Cardiac fibroblast (primary cell): ENCODE data around the gene SLC37A2.
A peak's percentile ranks its signal among the peaks of the same experiment; 100 is the strongest.

ENCODE experiments used
- DNase-seq, 2 donors: peaks; one replicate each; pipeline versions ENCODE4 v3.0.0 to v3.0.0-alpha.2; 2010; ENCODE audit warnings: low read depth in 2 of 2
- H3K4me3 ChIP-seq, 2 donors: replicated peaks in 1 of 2; 1 replicate in 1 of 2; 2 replicates in 1 of 2; pipeline ENCODE4 v1.5.1; 2011; ENCODE audit warnings: low read depth in 2 of 2, low read length in 2 of 2, mild to moderate bottlenecking in 2 of 2, moderate library complexity in 1 of 2
- TF ChIP-seq, protein P1 (sequence below): IDR thresholded peaks from one replicate; pipeline ENCODE4 v1.5.1; 2011; ENCODE audit warnings: low read depth, mild to moderate bottlenecking, low read length, inconsistent platforms

Gene SLC37A2

GRCh38 chr11:125132071-125132470 lies 69.0 kb downstream of the SLC37A2 start:
- peak; percentile 6 to 18 for DNase-seq
- TF ChIP-seq, protein P1, sequence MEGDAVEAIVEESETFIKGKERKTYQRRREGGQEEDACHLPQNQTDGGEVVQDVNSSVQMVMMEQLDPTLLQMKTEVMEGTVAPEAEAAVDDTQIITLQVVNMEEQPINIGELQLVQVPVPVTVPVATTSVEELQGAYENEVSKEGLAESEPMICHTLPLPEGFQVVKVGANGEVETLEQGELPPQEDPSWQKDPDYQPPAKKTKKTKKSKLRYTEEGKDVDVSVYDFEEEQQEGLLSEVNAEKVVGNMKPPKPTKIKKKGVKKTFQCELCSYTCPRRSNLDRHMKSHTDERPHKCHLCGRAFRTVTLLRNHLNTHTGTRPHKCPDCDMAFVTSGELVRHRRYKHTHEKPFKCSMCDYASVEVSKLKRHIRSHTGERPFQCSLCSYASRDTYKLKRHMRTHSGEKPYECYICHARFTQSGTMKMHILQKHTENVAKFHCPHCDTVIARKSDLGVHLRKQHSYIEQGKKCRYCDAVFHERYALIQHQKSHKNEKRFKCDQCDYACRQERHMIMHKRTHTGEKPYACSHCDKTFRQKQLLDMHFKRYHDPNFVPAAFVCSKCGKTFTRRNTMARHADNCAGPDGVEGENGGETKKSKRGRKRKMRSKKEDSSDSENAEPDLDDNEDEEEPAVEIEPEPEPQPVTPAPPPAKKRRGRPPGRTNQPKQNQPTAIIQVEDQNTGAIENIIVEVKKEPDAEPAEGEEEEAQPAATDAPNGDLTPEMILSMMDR = no peak
- no peak overlapping the region for H3K4me3 ChIP-seq

- TF ChIP-seq, protein P1 = no peak
- DNase-seq = no peak
These were observed 69.5 kb downstream of the SLC37A2 start for GRCh38 chr11:125132596-125132995.

DNA sequence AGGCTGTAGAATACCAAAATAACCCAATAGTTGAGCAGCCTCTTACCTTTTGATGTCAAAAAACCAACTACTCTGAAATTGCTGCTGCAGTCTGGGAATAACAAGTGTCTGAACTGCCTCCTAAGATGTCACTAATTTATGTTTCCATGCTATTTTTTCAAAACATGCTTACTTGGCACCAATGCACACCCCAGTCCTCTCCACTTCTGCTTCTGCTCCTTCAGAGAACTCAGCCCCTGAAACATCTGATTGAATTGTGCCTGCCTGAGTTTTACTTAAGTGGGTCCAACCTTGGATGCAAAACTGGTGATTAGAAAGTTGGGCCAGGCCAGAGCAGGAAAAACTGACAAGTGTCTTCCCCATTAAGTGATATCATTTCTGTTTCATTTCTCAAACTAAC lies 72.9 kb downstream of the SLC37A2 start:
- TF ChIP-seq, protein P1 = no peak
- no peak for DNase-seq
- no peak overlapping the region for H3K4me3 ChIP-seq

More at GRCh38 chr11:125132596-125132995, 69.5 kb downstream of the SLC37A2 start:
- H3K4me3 ChIP-seq = no peak overlapping the region

DNA sequence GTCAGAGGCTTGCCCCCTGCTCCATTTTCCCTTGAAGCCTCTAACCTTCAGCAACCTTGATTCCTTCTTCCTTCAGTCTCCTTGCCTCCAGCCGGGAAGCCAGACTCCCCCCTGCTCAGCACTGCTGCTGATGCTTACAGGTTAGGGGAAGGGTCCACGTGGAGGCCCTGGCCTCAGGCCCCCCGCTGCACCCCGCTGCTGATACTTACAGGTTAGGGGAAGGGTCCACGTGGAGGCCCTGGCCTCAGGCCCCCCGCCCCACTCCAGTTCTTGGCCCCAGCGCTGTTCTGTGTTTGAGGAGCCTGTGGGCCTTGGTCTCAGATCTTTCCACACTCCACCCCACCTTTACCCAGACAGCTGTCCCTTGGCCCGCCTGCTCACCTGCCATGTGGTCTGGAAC lies 75.9 kb downstream of the SLC37A2 start:
- H3K4me3 ChIP-seq = no peak overlapping the region
- TF ChIP-seq, protein P1 = no peak
- DNase-seq = no peak

GRCh38 chr11:125139778-125140177 lies 76.7 kb downstream of the SLC37A2 start:
- no peak for DNase-seq
- TF ChIP-seq, protein P1 = no peak
- no peak overlapping the region for H3K4me3 ChIP-seq
